AG04450 (cell line): ENCODE data around the gene NDC80. TPM values are rescaled to one million over a fixed set of nuclear protein-coding genes. Genes with fewer than 3 reads are reported as not detected.

ENCODE experiments used
- CTCF ChIA-PET: fragments of 300-600, 350-600 bp; formaldehyde crosslinking; extraction: SDS; loops from one replicate; lab custom pipeline; 2022; ENCODE audit warnings: antibody characterized with exemption, inconsistent platforms; lab: Charles Lee
- POLR2A ChIA-PET: fragments of 350-600 bp; formaldehyde crosslinking; extraction: SDS; loops from one replicate; lab custom pipeline; 2021; ENCODE audit warnings: antibody characterized with exemption, inconsistent platforms; lab: Yijun Ruan, JAX
- DNase-seq: peaks from one replicate; pipeline ENCODE4 v3.0.0-alpha.2; 2011; ENCODE audit warnings: low read depth, low spot score
- H3K27ac ChIP-seq: one replicate; pipeline ENCODE4 v1.5.1; 2012; ENCODE audit warnings: low read depth, low read length, control low read depth
- H3K27me3 ChIP-seq: one replicate; pipeline ENCODE4 v1.6.0; 2012; ENCODE audit warnings: low read length; ENCODE audit not compliant: control insufficient read depth, insufficient read depth
- H3K4me3 ChIP-seq: 2 replicates; pipeline ENCODE4 v1.5.1; 2011; ENCODE audit warnings: mild to moderate bottlenecking, low read depth, low read length, control low read depth
- H3K9me3 ChIP-seq: 2 replicates; pipeline ENCODE4 v1.5.1; 2012; ENCODE audit warnings: low read length; ENCODE audit not compliant: control insufficient read depth, insufficient read depth
- polyA plus RNA-seq: library from polyadenylated mRNA; depleted of rRNA; stranded (reverse); fragments of >200 nt; gene quantifications from 2 replicates; pipeline ENCODE4 v1.2.3, GENCODE V29; 2011
- TF ChIP-seq, protein P1 (sequence below): IDR thresholded peaks from 2 replicates; pipeline ENCODE4 v1.5.1; 2011; ENCODE audit warnings: low read depth, low read length, control low read depth, inconsistent platforms

NDC80 gene
- polyA plus RNA-seq, 1 experiment, result 10.2 TPM

DNA sequence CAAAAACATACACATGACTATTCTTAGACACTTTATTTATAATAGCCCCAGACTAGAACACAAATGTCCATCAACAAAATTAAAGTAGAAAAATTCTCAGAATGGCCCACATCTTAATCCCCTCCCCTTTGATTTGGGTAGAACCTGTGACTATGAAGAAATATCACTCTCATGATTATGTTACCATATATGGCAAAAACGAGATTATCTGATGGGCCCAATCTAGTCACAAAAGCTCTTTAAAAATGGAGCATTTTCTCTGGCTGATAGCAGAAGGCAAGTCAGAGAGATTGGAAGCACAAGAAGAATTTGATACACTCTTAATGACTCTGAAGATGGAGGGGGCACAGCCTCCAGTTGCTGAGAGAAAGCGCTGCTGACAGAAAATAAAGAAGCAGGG lies 39.6 kb upstream of the NDC80 start:
- POLR2A ChIA-PET, result no interaction called here
- Histone ChIP-seq H3K27me3 (no peaks in the 10 kb centered on the region), H3K9me3 (no peaks in the 10 kb centered on the region), H3K4me3 (no peak overlapping the region), H3K27ac (no peak overlapping the region)
- TF ChIP-seq, protein P1, sequence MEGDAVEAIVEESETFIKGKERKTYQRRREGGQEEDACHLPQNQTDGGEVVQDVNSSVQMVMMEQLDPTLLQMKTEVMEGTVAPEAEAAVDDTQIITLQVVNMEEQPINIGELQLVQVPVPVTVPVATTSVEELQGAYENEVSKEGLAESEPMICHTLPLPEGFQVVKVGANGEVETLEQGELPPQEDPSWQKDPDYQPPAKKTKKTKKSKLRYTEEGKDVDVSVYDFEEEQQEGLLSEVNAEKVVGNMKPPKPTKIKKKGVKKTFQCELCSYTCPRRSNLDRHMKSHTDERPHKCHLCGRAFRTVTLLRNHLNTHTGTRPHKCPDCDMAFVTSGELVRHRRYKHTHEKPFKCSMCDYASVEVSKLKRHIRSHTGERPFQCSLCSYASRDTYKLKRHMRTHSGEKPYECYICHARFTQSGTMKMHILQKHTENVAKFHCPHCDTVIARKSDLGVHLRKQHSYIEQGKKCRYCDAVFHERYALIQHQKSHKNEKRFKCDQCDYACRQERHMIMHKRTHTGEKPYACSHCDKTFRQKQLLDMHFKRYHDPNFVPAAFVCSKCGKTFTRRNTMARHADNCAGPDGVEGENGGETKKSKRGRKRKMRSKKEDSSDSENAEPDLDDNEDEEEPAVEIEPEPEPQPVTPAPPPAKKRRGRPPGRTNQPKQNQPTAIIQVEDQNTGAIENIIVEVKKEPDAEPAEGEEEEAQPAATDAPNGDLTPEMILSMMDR, result no peak
- CTCF ChIA-PET, result interaction anchor here (1.0 kb wide), 1 partner anchor 15 kb away, joined by 3 read pairs; no protein-coding TSS in a partner anchor
- no peak for DNase-seq

- no peaks in the 10 kb centered on the region for H3K9me3 ChIP-seq
- CTCF ChIA-PET, result interaction anchor here (0.7 kb wide), 1 partner anchor 429 kb away, joined by 5 read pairs; no protein-coding TSS in a partner anchor
- POLR2A ChIA-PET, result no interaction called here
Observed at GRCh38 chr18:2532797-2533196, 38.6 kb upstream of the NDC80 start.

GRCh38 chr18:2534906-2535305 lies 36.5 kb upstream of the NDC80 start:
- Histone ChIP-seq H3K9me3 (no peaks in the 10 kb centered on the region), H3K27me3 (no peaks in the 10 kb centered on the region), H3K4me3 (no peak overlapping the region), H3K27ac (no peak overlapping the region)
- POLR2A ChIA-PET, result no interaction called here
- TF ChIP-seq, protein P1, result no peak
- CTCF ChIA-PET, result interaction anchor here (0.9 to 1.7 kb wide), 2 partner anchors 13 to 430 kb away, joined by 4 read pairs; no protein-coding TSS in a partner anchor
- DNase-seq, result no peak

More at GRCh38 chr18:2532797-2533196, 38.6 kb upstream of the NDC80 start:
- no peak overlapping the region for H3K27ac ChIP-seq
- H3K27me3 ChIP-seq, result no peaks in the 10 kb centered on the region
- TF ChIP-seq, protein P1, result no peak
- DNase-seq, result no peak
- no peak overlapping the region for H3K4me3 ChIP-seq

- Histone ChIP-seq H3K27ac (no peak overlapping the region), H3K4me3 (no peak overlapping the region), H3K27me3 (no peaks in the 10 kb centered on the region), H3K9me3 (no peaks in the 10 kb centered on the region)
- DNase-seq, result no peak
- ChIA-PET POLR2A (no interaction called here), CTCF (interaction anchor here (1.7 to 2.6 kb wide), 2 partner anchors 11 to 431 kb away, joined by 4 to 12 read pairs; no protein-coding TSS in a partner anchor)
- TF ChIP-seq, protein P1, result no peak
Observed at GRCh38 chr18:2535419-2535910, 35.9 kb upstream of the NDC80 start.

DNA sequence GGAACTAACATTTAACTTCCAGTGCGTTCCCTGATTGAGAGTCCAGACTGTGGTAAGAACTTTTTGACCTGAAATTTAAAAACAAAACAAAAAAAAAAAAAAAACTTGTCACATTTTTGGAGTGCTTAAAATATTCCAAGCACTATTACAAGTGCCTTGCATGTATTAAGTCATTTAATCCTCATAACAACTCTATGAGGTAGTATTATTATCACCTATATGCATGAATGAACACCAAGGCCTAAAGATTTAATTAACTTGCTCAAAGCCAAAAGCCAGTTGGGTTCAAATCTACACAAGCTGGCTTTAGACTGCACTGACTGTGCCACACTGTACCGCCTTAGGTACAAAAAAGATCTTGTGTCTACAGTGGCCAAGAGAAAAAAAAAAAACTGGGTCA lies 35.3 kb upstream of the NDC80 start:
- ChIA-PET POLR2A (no interaction called here), CTCF (interaction anchor here (2.6 kb wide), 1 partner anchor 11 kb away, joined by 12 read pairs; no protein-coding TSS in a partner anchor)
- Histone ChIP-seq H3K27me3 (no peaks in the 10 kb centered on the region), H3K27ac (no peak overlapping the region), H3K9me3 (no peaks in the 10 kb centered on the region), H3K4me3 (no peak overlapping the region)
- no peak for DNase-seq
- TF ChIP-seq, protein P1, result no peak
